NB4 (cell line): ENCODE measurements around the gene CALD1.

Source experiments
- DNase-seq: peaks from one replicate; pipeline ENCODE4 v3.0.0; 2010; ENCODE audit warnings: low read depth
- H3K4me3 ChIP-seq: one replicate; pipeline ENCODE4 v1.5.1; 2011; ENCODE audit warnings: mild to moderate bottlenecking, low read depth, low read length, moderate library complexity
- CTCF ChIP-seq: IDR thresholded peaks from one replicate; pipeline ENCODE4 v1.5.1; 2012; ENCODE audit warnings: low read depth, low read length
- MYC ChIP-seq: IDR thresholded peaks from 2 replicates; pipeline ENCODE4 v1.6.1; 2011; ENCODE audit warnings: low read depth, low read length
- POLR2A ChIP-seq: IDR thresholded peaks from 2 replicates; pipeline ENCODE4 v1.6.1; 2011; ENCODE audit warnings: mild to moderate bottlenecking; ENCODE audit not compliant: insufficient read length; ENCODE audit errors: extremely low read depth
- TF ChIP-seq, protein P1 (sequence below): IDR thresholded peaks from 2 replicates; pipeline ENCODE4 v1.6.1; 2011; ENCODE audit warnings: low read depth, low read length

Gene CALD1

GRCh38 chr7:134778941-134779740 lies at the start of gene CALD1:
Gene CALD1, plus strand, starts transcription at chr7:134779634. Its CDS starts 88,100 bp downstream, at chr7:134867734.
- H3K4me3 ChIP-seq, result no peak within 1 kb of the TSS
- TF ChIP-seq CTCF (no peak), POLR2A (no peak), MYC (no peak)
- TF ChIP-seq, protein P1, sequence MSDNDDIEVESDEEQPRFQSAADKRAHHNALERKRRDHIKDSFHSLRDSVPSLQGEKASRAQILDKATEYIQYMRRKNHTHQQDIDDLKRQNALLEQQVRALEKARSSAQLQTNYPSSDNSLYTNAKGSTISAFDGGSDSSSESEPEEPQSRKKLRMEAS, result no peak
- DNase-seq, result no peak

GRCh38 chr7:134729895-134730294 lies 49.5 kb upstream of the CALD1 start:
- no peak for DNase-seq
- H3K4me3 ChIP-seq, result no peak overlapping the region
- TF ChIP-seq, protein P1, result no peak
- TF ChIP-seq CTCF, result no peak
- TF ChIP-seq MYC, result no peak
- TF ChIP-seq POLR2A, result no peak

DNA sequence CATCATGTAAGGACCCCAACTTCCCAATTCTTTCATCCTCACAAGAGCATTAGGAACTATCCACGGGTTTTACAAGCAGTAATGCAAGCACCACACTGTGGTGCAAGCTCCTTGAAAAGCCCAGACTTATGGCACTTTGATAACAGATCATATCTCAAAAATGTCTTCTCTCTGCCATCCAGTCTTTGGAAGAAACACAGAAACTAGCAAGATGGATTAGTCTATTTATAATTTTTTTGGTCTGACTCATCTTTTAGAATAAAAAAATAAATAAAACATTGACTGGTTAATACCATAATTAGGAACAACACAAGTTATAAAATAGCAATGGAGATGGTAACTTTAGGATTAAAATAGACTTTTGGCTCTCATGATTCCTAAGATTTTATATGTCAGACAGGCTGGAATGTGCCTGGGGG lies 49.0 kb upstream of the CALD1 start:
- no peak overlapping the region for H3K4me3 ChIP-seq
- DNase-seq, result no peak
- TF ChIP-seq, protein P1, result no peak
- TF ChIP-seq CTCF (no peak), POLR2A (no peak)

DNA sequence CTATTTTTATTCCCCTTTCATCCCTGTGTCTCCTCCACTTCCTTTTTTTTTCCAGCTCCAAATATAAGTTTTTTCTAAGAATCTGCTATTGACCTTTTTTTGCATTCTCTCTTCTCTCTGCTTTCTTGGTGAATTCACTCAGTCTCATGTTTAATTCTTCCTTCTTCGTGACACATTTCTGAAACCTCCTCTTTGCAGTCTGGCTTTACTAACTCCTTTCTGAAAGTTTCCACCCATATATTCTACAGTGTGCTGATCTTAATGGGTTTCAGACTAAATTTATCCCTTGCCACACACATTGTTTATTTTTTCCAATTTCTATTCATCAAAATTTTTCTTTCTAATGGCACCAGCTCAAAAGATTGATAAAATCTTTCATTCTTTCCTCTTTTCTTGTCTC lies 47.8 kb upstream of the CALD1 start:
- H3K4me3 ChIP-seq, result no peak overlapping the region
- DNase-seq, result no peak

DNA sequence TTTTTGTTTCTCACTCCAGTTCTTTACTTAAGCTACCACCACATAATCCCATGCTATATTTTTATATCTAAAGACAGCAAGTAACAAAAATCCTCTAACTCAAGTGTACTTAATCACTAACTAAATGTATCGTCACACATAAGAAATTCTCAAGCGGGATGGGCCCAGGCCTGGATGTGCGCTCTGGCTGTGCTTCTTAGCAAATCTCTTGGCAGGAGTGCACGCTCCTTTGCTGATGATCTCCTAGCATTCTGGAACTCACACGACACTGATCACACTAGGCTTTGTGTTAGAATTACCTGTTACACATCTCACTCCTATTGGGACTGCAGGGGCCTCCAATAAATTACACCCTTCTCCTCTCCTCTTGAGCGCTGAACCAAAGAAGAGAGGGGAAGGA lies 46.7 kb upstream of the CALD1 start:
- H3K4me3 ChIP-seq, result no peak overlapping the region
- no peak for TF ChIP-seq POLR2A
- TF ChIP-seq, protein P1, result no peak
- no peak for TF ChIP-seq MYC
- no peak for TF ChIP-seq CTCF
- DNase-seq, result no peak

More for the DNA sequence above, 47.8 kb upstream of the CALD1 start:
- TF ChIP-seq POLR2A (no peak), CTCF (no peak), MYC (no peak)
- TF ChIP-seq, protein P1, result no peak
